Endothelial cell of umbilical vein (primary cell): ENCODE data around the gene LRRC8D. TPM values are rescaled to one million over a fixed set of nuclear protein-coding genes. Genes with fewer than 3 reads are reported as not detected.
A peak's percentile ranks its signal among the peaks of the same experiment; 100 is the strongest.

Source experiments
- BruUV-seq: library from RNA; stranded (reverse); fragments of 400-500 nt; replicated peaks from 2 replicates; lab custom pipeline; 2021; lab: Mats Ljungman, UMichigan
- CTCF ChIA-PET: fragments of 300-600, 350-600 bp; sonication (Branson Sonifier 250); formaldehyde crosslinking; loops from one replicate; lab custom pipeline; 2021; ENCODE audit warnings: antibody characterized with exemption, inconsistent platforms; lab: Charles Lee
- POLR2A ChIA-PET: fragments of 300-600, 350-600 bp; sonication (Branson Sonifier 250); formaldehyde crosslinking; loops from one replicate; lab custom pipeline; 2021; ENCODE audit warnings: antibody characterized with exemption, inconsistent platforms; lab: Charles Lee
- DNase-seq: peaks from one replicate; pipeline ENCODE4 v3.0.0-alpha.2; 2011; ENCODE audit warnings: low read depth, low spot score
- FAIRE-seq: peaks from 2 replicates; lab custom pipeline; 2011; peaks lifted over from hg19 to GRCh38; lab: Jason Lieb, UNC
- H2AFZ ChIP-seq: 2 replicates; pipeline ENCODE4 v1.6.0; 2012; ENCODE audit warnings: low read depth, low read length, control low read depth, inconsistent platforms
- H3K27ac ChIP-seq: 2 replicates; pipeline ENCODE4 v1.5.1; 2011; ENCODE audit warnings: low read depth, mild to moderate bottlenecking, control low read depth, low read length, moderate library complexity; ENCODE audit not compliant: insufficient read depth
- H3K27me3 ChIP-seq, 2 experiments: 2 replicates each; pipeline versions ENCODE4 v1.6.0 to v1.6.1; 2011; ENCODE audit warnings: low read length in 2 of 2, mixed read lengths in 1 of 2; ENCODE audit not compliant: control insufficient read depth in 2 of 2, insufficient read depth in 2 of 2
- H3K36me3 ChIP-seq, 2 experiments: 2 replicates in 1 of 2; 3 replicates in 1 of 2; pipeline ENCODE4 v1.5.1; 2011; ENCODE audit warnings: low read length in 2 of 2, mild to moderate bottlenecking in 1 of 2, moderate library complexity in 1 of 2; ENCODE audit not compliant: control insufficient read depth in 2 of 2, insufficient read depth in 2 of 2; ENCODE audit errors: extremely low read depth in 1 of 2
- H3K4me1 ChIP-seq: 3 replicates; pipeline ENCODE4 v1.5.1; 2011; ENCODE audit warnings: mild to moderate bottlenecking, low read length; ENCODE audit not compliant: control insufficient read depth, insufficient read depth; ENCODE audit errors: extremely low read depth
- H3K4me2 ChIP-seq: 2 replicates; pipeline ENCODE4 v1.6.1; 2011; ENCODE audit warnings: low read length, control low read depth, mixed read lengths; ENCODE audit not compliant: insufficient read depth
- H3K4me3 ChIP-seq, 3 experiments: fragments of 200-600 bp in 1 of 3; sonication (generic), shearing (Covaris generic) in 1 of 3; replicated peaks in 1 of 3; 2 replicates each; pipeline ENCODE4 v1.5.1; 2011 to 2016; ENCODE audit warnings: control low read depth in 3 of 3, low read length in 3 of 3, mild to moderate bottlenecking in 2 of 3, inconsistent platforms in 1 of 3, low read depth in 1 of 3, moderate library complexity in 1 of 3; ENCODE audit not compliant: insufficient read depth in 1 of 3
- H3K79me2 ChIP-seq: 2 replicates; pipeline ENCODE4 v1.6.0; 2012; ENCODE audit warnings: low read length, inconsistent platforms; ENCODE audit not compliant: control insufficient read depth, insufficient read depth
- H3K9ac ChIP-seq: replicated peaks from 2 replicates; pipeline ENCODE3; 2011; ENCODE audit warnings: low read length, control low read depth; ENCODE audit not compliant: insufficient read depth; ENCODE audit errors: extremely low read depth
- H3K9me1 ChIP-seq: replicated peaks from 3 replicates; pipeline ENCODE4 v1.6.0; 2011; ENCODE audit warnings: mild to moderate bottlenecking, low read length; ENCODE audit not compliant: control insufficient read depth, insufficient read depth; ENCODE audit errors: extremely low read depth
- H3K9me3 ChIP-seq: replicated peaks from 2 replicates; pipeline ENCODE4 v1.5.1; 2012; ENCODE audit warnings: low read length, inconsistent platforms; ENCODE audit not compliant: control insufficient read depth, insufficient read depth
- H4K20me1 ChIP-seq: replicated peaks from 2 replicates; pipeline ENCODE3; 2011; ENCODE audit warnings: mild to moderate bottlenecking, low read length; ENCODE audit not compliant: control insufficient read depth, insufficient read depth; ENCODE audit errors: extremely low read depth
- CTCF ChIP-seq, 2 donors: IDR thresholded peaks; 1 replicate in 1 of 2; 2 replicates in 1 of 2; pipeline ENCODE4 v1.5.1; 2011; ENCODE audit warnings: low read length in 2 of 2, mild to moderate bottlenecking in 2 of 2, moderate library complexity in 2 of 2, control low read depth in 1 of 2, inconsistent platforms in 1 of 2, low read depth in 1 of 2; ENCODE audit not compliant: insufficient read depth in 1 of 2; ENCODE audit errors: extremely low read depth in 1 of 2
- EZH2 ChIP-seq: IDR thresholded peaks from 2 replicates; pipeline ENCODE4 v1.6.1; 2012; ENCODE audit warnings: borderline replicate concordance, low read depth, mild to moderate bottlenecking, moderate library complexity, low read length, inconsistent platforms; ENCODE audit not compliant: severe bottlenecking
- FOS ChIP-seq: IDR thresholded peaks from 2 replicates; pipeline ENCODE4 v1.6.1; 2011; ENCODE audit warnings: mild to moderate bottlenecking, low read length, moderate library complexity, borderline replicate concordance; ENCODE audit not compliant: insufficient read depth
- GATA2 ChIP-seq: IDR thresholded peaks from 2 replicates; pipeline ENCODE4 v1.7.0; 2011; ENCODE audit warnings: low read depth, mild to moderate bottlenecking, moderate library complexity, mixed read lengths, low read length; ENCODE audit not compliant: insufficient read length, insufficient read depth
- JUN ChIP-seq: IDR thresholded peaks from 2 replicates; pipeline ENCODE4 v1.6.1; 2011; ENCODE audit warnings: borderline replicate concordance, low read depth; ENCODE audit not compliant: insufficient read length, insufficient read depth
- MAX ChIP-seq: IDR thresholded peaks from 2 replicates; pipeline ENCODE4 v1.6.1; 2011; ENCODE audit not compliant: insufficient read depth, insufficient read length
- MYC ChIP-seq: IDR thresholded peaks from one replicate; pipeline ENCODE4 v1.6.1; 2011; ENCODE audit warnings: mild to moderate bottlenecking, low read depth, low read length
- POLR2A ChIP-seq: IDR thresholded peaks from 2 replicates; pipeline ENCODE4 v1.6.1; 2012; ENCODE audit warnings: low read depth, mild to moderate bottlenecking, control low read depth, low read length
- POLR2AphosphoS5 ChIP-seq: IDR thresholded peaks from 2 replicates; pipeline ENCODE4 v1.6.1; 2012; ENCODE audit warnings: low read depth, mild to moderate bottlenecking, control low read depth, low read length, moderate library complexity; ENCODE audit not compliant: insufficient read depth
- dilution Hi-C: fragments of 300-500 bp; cut with MboI; formaldehyde crosslinking; loops from one replicate; pipeline ENCODE4 v1.15.0; 2019; ENCODE audit warnings: low sequenced_read_pairs; ENCODE audit not compliant: extremely low pct_ligation_motif_present
- intact Hi-C: fragments of 100-400 bp; cut with micrococcal nuclease; formaldehyde crosslinking; loops from one replicate; pipeline ENCODE4 v1.10.0; 2022
- polyA plus RNA-seq, 4 experiments: library from polyadenylated mRNA; depleted of rRNA in 3 of 4; stranded (reverse) in 3 of 4; unstranded in 1 of 4; fragments of >200 nt; gene quantifications; 2 replicates each; pipeline versions ENCODE4 v1.2.1 to v1.2.3, GENCODE V29; 2011 to 2012; ENCODE audit warnings: missing spikeins in 1 of 4
- total RNA-seq: library from RNA; stranded (reverse); gene quantifications from 2 replicates; pipeline ENCODE4 v1.2.3, GENCODE V29; 2021

The LRRC8D gene
- total and polyA plus RNA-seq, 2 donors (not counting 3 experiments of a cell fraction or from before 2014, with no cell fraction given) = 31.9 to 37.7 TPM

- Histone ChIP-seq H3K27ac (peak overlapping the region; percentile 67), H3K9ac (peak overlapping the region; percentile 91), H3K79me2 (peaks cover 35% of the 10 kb centered on the region), H3K9me3 (no peaks in the 10 kb centered on the region), H3K9me1 (no peaks in the 10 kb centered on the region), H2AFZ (peak overlapping the region; percentile 97), H4K20me1 (no peaks in the 10 kb centered on the region), H3K4me2 (peak overlapping the region; percentile 93), H3K4me3 (peak overlapping the region; percentile 68 to 97 (median 91)), H3K4me1 (peaks cover 20% of the 10 kb centered on the region), H3K36me3 (peaks cover 0 to 2% of the 10 kb centered on the region in 2 experiments), H3K27me3 (no peaks in the 10 kb centered on the region)
- POLR2A ChIA-PET = no interaction called here
- DNase-seq = peak; percentile 75
- BruUV-seq = no TSS peak
- dilution Hi-C loops = no loop called here
- intact Hi-C loops = loop anchor here (1.0 to 2.0 kb wide), 6 partner anchors 39 to 151 kb away; partner anchors contain the start of gene ZNF326
- peak; percentile 32 for TF ChIP-seq MYC
- no peak for TF ChIP-seq FOS
- peak; percentile 65 to 69 for TF ChIP-seq CTCF (IDR thresholded peaks at IDR 0.05; ENCODE audit: extremely low read depth in 1 of 2, insufficient read depth in 1 of 2, low read depth in 1 of 2, low read length in 2 of 2)
- TF ChIP-seq MAX = no peak
- TF ChIP-seq POLR2A = peak; percentile 57
- no peak for TF ChIP-seq EZH2
- no peak for TF ChIP-seq JUN
- no peak for TF ChIP-seq GATA2
- TF ChIP-seq POLR2AphosphoS5 = peak; percentile 85
- FAIRE-seq = peak; percentile 64
- CTCF ChIA-PET = interaction anchor here (0.6 to 2.7 kb wide), 48 partner anchors 8 to 192 kb away, joined by 3 to 29 read pairs (median 4); partner anchors contain the start of genes LRRC8D and ZNF326
Measured at GRCh38 chr1:89843273-89844130, 22.7 kb downstream of the LRRC8D start.
